CD14-positive monocyte (primary cell): ENCODE data around the gene ATP4B. TPM values are rescaled to one million over a fixed set of nuclear protein-coding genes. Genes with fewer than 3 reads are reported as not detected.
A peak's percentile ranks its signal among the peaks of the same experiment; 100 is the strongest.

Experiments used
- DNase-seq, 3 donors: peaks; one replicate each; pipeline ENCODE4 v3.0.0-alpha.2; 2011 to 2022
- H2AFZ ChIP-seq: 2 replicates; pipeline ENCODE4 v1.6.0; 2012; ENCODE audit warnings: mild to moderate bottlenecking, low read depth, low read length, inconsistent platforms; ENCODE audit not compliant: insufficient read depth, poor library complexity, severe bottlenecking
- H3K27ac ChIP-seq, 2 donors: 1 replicate in 1 of 2; 2 replicates in 1 of 2; pipeline ENCODE4 v1.5.1; 2012 to 2013; ENCODE audit warnings: low read length in 2 of 2, control low read depth in 1 of 2, inconsistent platforms in 1 of 2, low read depth in 1 of 2, mild to moderate bottlenecking in 1 of 2
- H3K27me3 ChIP-seq, 2 donors: one replicate each; pipeline versions ENCODE4 v1.6.0 to v1.6.1; 2011 to 2013; ENCODE audit warnings: low read length in 2 of 2; ENCODE audit not compliant: control insufficient read depth in 2 of 2, insufficient read depth in 2 of 2
- H3K36me3 ChIP-seq, 2 donors: replicated peaks in 1 of 2; 1 replicate in 1 of 2; 2 replicates in 1 of 2; pipeline versions ENCODE4 v1.5.1 to v1.6.1; 2012 to 2013; ENCODE audit warnings: low read length in 2 of 2, control low read depth in 1 of 2, inconsistent platforms in 1 of 2, mild to moderate bottlenecking in 1 of 2; ENCODE audit not compliant: insufficient read depth in 2 of 2, control insufficient read depth in 1 of 2
- H3K4me1 ChIP-seq, 2 donors: 1 replicate in 1 of 2; 2 replicates in 1 of 2; pipeline versions ENCODE4 v1.5.1 to v1.6.1; 2012 to 2013; ENCODE audit warnings: low read length in 2 of 2, control low read depth in 1 of 2, inconsistent platforms in 1 of 2, mild to moderate bottlenecking in 1 of 2, moderate library complexity in 1 of 2; ENCODE audit not compliant: insufficient read depth in 2 of 2, control insufficient read depth in 1 of 2
- H3K4me2 ChIP-seq: replicated peaks from 2 replicates; pipeline ENCODE3; 2012; ENCODE audit warnings: low read length, moderate library complexity, mild to moderate bottlenecking; ENCODE audit not compliant: poor library complexity, severe bottlenecking; ENCODE audit errors: extremely low read depth
- H3K4me3 ChIP-seq, 3 experiments: fragments of 200-600 bp in 1 of 3; sonication (generic) in 1 of 3; replicated peaks in 1 of 3; 1 replicate in 2 of 3; 2 replicates in 1 of 3; pipeline ENCODE4 v1.5.1; 2011 to 2013; ENCODE audit warnings: low read length in 3 of 3, mild to moderate bottlenecking in 3 of 3, control low read depth in 2 of 3, low read depth in 2 of 3, inconsistent platforms in 1 of 3, moderate library complexity in 1 of 3
- H3K79me2 ChIP-seq: 2 replicates; pipeline ENCODE4 v1.6.0; 2012; ENCODE audit warnings: mild to moderate bottlenecking, control low read depth, inconsistent platforms, low read length, moderate library complexity; ENCODE audit not compliant: insufficient read depth
- H3K9ac ChIP-seq: 2 replicates; pipeline ENCODE4 v1.6.0; 2017; ENCODE audit warnings: low read length, mild to moderate bottlenecking; ENCODE audit not compliant: insufficient read depth, poor library complexity, severe bottlenecking
- H3K9me3 ChIP-seq, 2 donors: replicated peaks in 1 of 2; 1 replicate in 1 of 2; 2 replicates in 1 of 2; pipeline versions ENCODE4 v1.5.1 to v1.6.1; 2012 to 2013; ENCODE audit warnings: low read length in 2 of 2, control low read depth in 1 of 2; ENCODE audit not compliant: control insufficient read depth in 1 of 2, insufficient read depth in 1 of 2
- H4K20me1 ChIP-seq: 2 replicates; pipeline ENCODE4 v1.6.0; 2012; ENCODE audit warnings: mild to moderate bottlenecking, low read length, control low read depth, moderate library complexity; ENCODE audit not compliant: insufficient read depth
- H3K27ac Mint-ChIP-seq, 7 donors: one replicate each; pipeline ENCODE4 v1.8.0; 2020; ENCODE audit warnings: mild to moderate bottlenecking in 7 of 7, mixed read lengths in 7 of 7, moderate library complexity in 6 of 7, inconsistent platforms in 2 of 7
- H3K27me3 Mint-ChIP-seq, 3 donors: one replicate each; pipeline ENCODE4 v1.8.0; 2021 to 2022; ENCODE audit warnings: low read depth in 3 of 3, mild to moderate bottlenecking in 3 of 3, mixed read lengths in 3 of 3, moderate library complexity in 3 of 3, inconsistent platforms in 1 of 3
- H3K36me3 Mint-ChIP-seq, 2 donors: one replicate each; pipeline ENCODE4 v1.8.0; 2020; ENCODE audit warnings: mixed read lengths in 2 of 2, inconsistent platforms in 1 of 2, mild to moderate bottlenecking in 1 of 2
- H3K4me1 Mint-ChIP-seq: one replicate; pipeline ENCODE4 v1.8.0; 2020; ENCODE audit warnings: mild to moderate bottlenecking, mixed read lengths
- H3K4me3 Mint-ChIP-seq, 2 donors: one replicate each; pipeline ENCODE4 v1.8.0; 2020; ENCODE audit warnings: mild to moderate bottlenecking in 2 of 2, mixed read lengths in 2 of 2, moderate library complexity in 1 of 2
- H3K9me3 Mint-ChIP-seq, 7 donors: one replicate each; pipeline ENCODE4 v1.8.0; 2020 to 2022; ENCODE audit warnings: mixed read lengths in 7 of 7, mild to moderate bottlenecking in 6 of 7, moderate library complexity in 6 of 7, inconsistent platforms in 2 of 7
- CTCF ChIP-seq: fragments of 200-600 bp; IDR thresholded peaks from one replicate; pipeline ENCODE4 v1.8.0; 2022; ENCODE audit warnings: antibody characterized with exemption, mild to moderate bottlenecking
- WGBS: methylation state at CpG from one replicate; pipeline ENCODE4 v1.1.5; 2013; ENCODE audit warnings: missing lambda C conversion rate; ENCODE audit not compliant: insufficient coverage; 5-methylcytosine and 5-hydroxymethylcytosine counted together
- intact Hi-C, 2 donors: fragments of 100-400 bp; cut with micrococcal nuclease; formaldehyde crosslinking; loops; one replicate each; pipeline versions ENCODE4 v1.15.0 to v1.15.1; 2023
- polyA plus RNA-seq, 3 donors: library from polyadenylated mRNA; depleted of rRNA in 1 of 3; unstranded in 2 of 3; stranded (reverse) in 1 of 3; fragments of 300-500 nt in 2 of 3; fragments of >200 nt in 1 of 3; fragmentation: Illumina TruSeq in 2 of 3; gene quantifications; 1 replicate in 2 of 3; 2 replicates in 1 of 3; pipeline ENCODE4 v1.2.3, GENCODE V29; 2012 to 2021

Gene ATP4B
- polyA plus RNA-seq, 3 donors, result not detected

DNA sequence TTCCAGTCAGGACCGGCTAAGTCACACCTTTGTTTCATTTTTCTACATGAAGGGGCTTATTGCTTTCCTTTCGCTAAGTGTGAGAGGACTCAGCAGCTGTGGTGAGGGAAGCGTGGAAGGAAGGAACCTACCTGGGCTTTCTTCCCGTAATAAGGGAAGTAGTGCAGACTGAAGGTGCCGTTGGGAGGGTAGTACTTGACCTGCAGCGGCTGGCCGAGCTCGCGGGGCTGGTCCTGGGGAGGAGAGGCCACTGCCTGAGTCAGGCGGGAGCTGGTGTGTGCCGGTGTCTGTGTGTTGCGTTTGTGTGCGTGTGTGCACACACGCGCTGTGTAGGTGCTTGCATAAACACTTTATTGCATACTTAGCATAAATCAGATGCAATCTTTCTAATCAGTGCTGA, 7.7 kb downstream of the ATP4B start:
- no peaks in the 10 kb centered on the region for H3K79me2 ChIP-seq
- peaks cover 10 to 17% of the 10 kb centered on the region in 2 donors for H3K9me3 ChIP-seq
- H3K4me3 Mint-ChIP-seq, result no peak overlapping the region
- H3K27ac Mint-ChIP-seq, result no peak overlapping the region
- H3K4me1 ChIP-seq, result no peaks in the 10 kb centered on the region
- no peaks in the 10 kb centered on the region for H3K27me3 ChIP-seq
- no peak overlapping the region for H3K4me3 ChIP-seq
- H3K36me3 Mint-ChIP-seq, result no peaks in the 10 kb centered on the region
- no peaks in the 10 kb centered on the region for H4K20me1 ChIP-seq
- no peak for TF ChIP-seq CTCF
- no peak for DNase-seq
- no peak overlapping the region for H3K27ac ChIP-seq
- H3K4me2 ChIP-seq, result no peak overlapping the region
- WGBS, result 87% methylated on average over 11 of the region's 15 CpGs
- no peak overlapping the region for H2AFZ ChIP-seq
- peaks cover 7 to 13% (median 13%) of the 10 kb centered on the region in 3 donors for H3K27me3 Mint-ChIP-seq
- peaks cover 13 to 28% (median 25%) of the 10 kb centered on the region in 7 donors for H3K9me3 Mint-ChIP-seq
- H3K4me1 Mint-ChIP-seq, result peaks cover 7% of the 10 kb centered on the region
- intact Hi-C loops, result no loop called here
- H3K9ac ChIP-seq, result no peak overlapping the region
- H3K36me3 ChIP-seq, result no peaks in the 10 kb centered on the region

DNA sequence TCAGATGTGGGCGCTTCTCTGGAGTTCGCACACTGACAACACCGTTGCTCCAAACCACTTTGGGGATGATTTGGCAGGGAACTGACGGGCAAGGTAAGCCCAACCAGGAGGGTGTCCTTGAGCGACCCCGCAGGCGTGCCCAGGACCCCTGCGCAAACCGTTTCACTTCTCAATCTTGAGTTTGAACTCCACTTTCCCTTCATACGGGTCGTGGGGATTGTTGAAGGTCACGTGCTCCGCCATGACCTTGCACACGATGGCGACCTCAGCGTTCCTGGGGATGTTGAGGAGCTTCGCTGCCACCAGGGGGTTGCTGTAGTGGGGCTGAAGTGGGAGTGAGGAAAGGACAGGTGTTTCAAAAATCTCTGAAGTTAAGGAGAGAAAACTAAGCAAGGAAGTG, 8.8 kb downstream of the ATP4B start:
- intact Hi-C loops, result no loop called here
- no peak for TF ChIP-seq CTCF
- no peak for DNase-seq
- H3K9me3 Mint-ChIP-seq, result peaks cover 16 to 36% (median 32%) of the 10 kb centered on the region in 7 donors
- peaks cover 5 to 13% (median 13%) of the 10 kb centered on the region in 3 donors for H3K27me3 Mint-ChIP-seq
- Histone ChIP-seq H3K27ac (no peak overlapping the region), H3K9ac (no peak overlapping the region), H3K27me3 (no peaks in the 10 kb centered on the region), H3K9me3 (peaks cover 20 to 21% of the 10 kb centered on the region in 2 donors), H3K4me2 (no peak overlapping the region), H3K4me1 (no peaks in the 10 kb centered on the region), H3K79me2 (no peaks in the 10 kb centered on the region), H2AFZ (no peak overlapping the region), H3K36me3 (no peaks in the 10 kb centered on the region), H4K20me1 (no peaks in the 10 kb centered on the region), H3K4me3 (no peak overlapping the region)
- peak overlapping the region in 2 of 7 donors; percentile 22 to 33 for H3K27ac Mint-ChIP-seq
- H3K4me3 Mint-ChIP-seq, result no peak overlapping the region
- WGBS, result 95% methylated on average over 14 of the region's 17 CpGs
- peaks cover 7% of the 10 kb centered on the region for H3K4me1 Mint-ChIP-seq
- no peaks in the 10 kb centered on the region for H3K36me3 Mint-ChIP-seq
